GM12878 (cell line): ENCODE measurements around the gene OVCA2. TPM values are rescaled to one million over a fixed set of nuclear protein-coding genes. Genes with fewer than 3 reads are reported as not detected.

Experiments used
- ATAC-seq: fragments of 200-7000 bp; cut with Tn5 transposase; 3 replicates; pipeline ENCODE4 v1.9.1; 2020; ENCODE audit warnings: mild to moderate bottlenecking, moderate library complexity
- BruUV-seq: library from RNA; stranded (reverse); fragments of 400-500 nt; replicated peaks from 2 replicates; lab custom pipeline; 2021; lab: Mats Ljungman, UMichigan
- CTCF ChIA-PET: fragments of 300-600 bp; sonication (Branson Sonifier 250); formaldehyde crosslinking; extraction: SDS; loops from one replicate; lab custom pipeline; 2021; ENCODE audit warnings: inconsistent platforms; lab: Yijun Ruan, JAX
- POLR2A ChIA-PET: fragments of 350-600 bp; formaldehyde crosslinking; extraction: SDS; loops from one replicate; lab custom pipeline; 2021; ENCODE audit warnings: inconsistent platforms; lab: Charles Lee
- RAD21 ChIA-PET: fragments of 300-600 bp; sonication (Branson Sonifier 250); formaldehyde crosslinking; loops from one replicate; lab custom pipeline; 2023; ENCODE audit warnings: antibody characterized with exemption; ENCODE audit not compliant: unreplicated experiment; lab: Charles Lee
- SMC1A ChIA-PET: fragments of 300-600 bp; sonication (Branson Sonifier 250); formaldehyde crosslinking; loops from one replicate; lab custom pipeline; 2023; ENCODE audit not compliant: unreplicated experiment, uncharacterized antibody; lab: Charles Lee
- DNase-seq: peaks from one replicate; pipeline ENCODE4 v3.0.0-alpha.2; 2011; ENCODE audit warnings: low read depth, low spot score
- FAIRE-seq: peaks from 3 replicates; lab custom pipeline; 2011; peaks lifted over from hg19 to GRCh38; lab: Jason Lieb, UNC
- H2AFZ ChIP-seq: 2 replicates; pipeline ENCODE4 v1.6.0; 2011; ENCODE audit warnings: low read depth, low read length, control low read depth; ENCODE audit not compliant: control insufficient read depth
- H3K27ac ChIP-seq: 2 replicates; pipeline ENCODE4 v1.5.1; 2011; ENCODE audit warnings: control low read depth; ENCODE audit not compliant: control insufficient read depth, insufficient read depth
- H3K27me3 ChIP-seq, 2 experiments: replicated peaks in 1 of 2; 2 replicates each; pipeline versions ENCODE4 v1.6.0 to v1.6.1; 2011; ENCODE audit warnings: low read length in 1 of 2; ENCODE audit not compliant: control insufficient read depth in 2 of 2, insufficient read depth in 2 of 2
- H3K36me3 ChIP-seq, 2 experiments: 2 replicates each; pipeline ENCODE4 v1.5.1; 2011; ENCODE audit warnings: low read length in 1 of 2; ENCODE audit not compliant: control insufficient read depth in 2 of 2, insufficient read depth in 2 of 2
- H3K4me1 ChIP-seq: 2 replicates; pipeline ENCODE4 v1.6.1; 2011; ENCODE audit warnings: mild to moderate bottlenecking, low read length, moderate library complexity, mixed read lengths; ENCODE audit not compliant: control insufficient read depth, insufficient read depth
- H3K4me2 ChIP-seq: 2 replicates; pipeline ENCODE4 v1.6.0; 2011; ENCODE audit warnings: control low read depth; ENCODE audit not compliant: control insufficient read depth, insufficient read depth
- H3K4me3 ChIP-seq: fragments of 200-600 bp; sonication (generic); 2 replicates; pipeline ENCODE4 v1.5.1; 2016
- H3K79me2 ChIP-seq: 2 replicates; pipeline ENCODE4 v1.6.0; 2011; ENCODE audit warnings: low read length; ENCODE audit not compliant: control insufficient read depth, insufficient read depth
- H3K9ac ChIP-seq: 2 replicates; pipeline ENCODE4 v1.8.0; 2011; ENCODE audit warnings: low read length, control low read depth, mixed read lengths; ENCODE audit not compliant: control insufficient read depth, insufficient read depth
- H3K9me3 ChIP-seq: replicated peaks from 3 replicates; pipeline ENCODE4 v1.5.1; 2011; ENCODE audit warnings: mild to moderate bottlenecking, low read length; ENCODE audit not compliant: control insufficient read depth, insufficient read depth
- H4K20me1 ChIP-seq: 2 replicates; pipeline ENCODE4 v1.6.0; 2011; ENCODE audit not compliant: control insufficient read depth, insufficient read depth
- CUX1 ChIP-seq: IDR thresholded peaks from 2 replicates; pipeline ENCODE4 v1.6.1; 2012; ENCODE audit warnings: improper control_type of control experiment, low read depth, low read length; ENCODE audit not compliant: insufficient replicate concordance
- FOXK2 ChIP-seq: fragments of 450-650 bp; IDR thresholded peaks from 2 replicates; pipeline ENCODE4 v1.6.1; 2017; ENCODE audit warnings: mild to moderate bottlenecking, moderate library complexity
- FOXM1 ChIP-seq: IDR thresholded peaks from 2 replicates; pipeline ENCODE4 v1.6.1; 2012; ENCODE audit warnings: low read depth, mild to moderate bottlenecking, inconsistent platforms, low read length, moderate library complexity
- NFIC ChIP-seq: IDR thresholded peaks from 2 replicates; pipeline ENCODE4 v1.6.1; 2012; ENCODE audit warnings: low read depth, mild to moderate bottlenecking, inconsistent platforms, low read length, moderate library complexity
- PAX8 ChIP-seq: fragments of 450-650 bp; IDR thresholded peaks from 2 replicates; pipeline ENCODE4 v1.6.1; 2017; ENCODE audit warnings: mild to moderate bottlenecking, moderate library complexity
- TCF7 ChIP-seq: IDR thresholded peaks from 2 replicates; pipeline ENCODE4 v1.6.1; 2014; ENCODE audit warnings: antibody characterized with exemption, borderline replicate concordance
- ZNF207 ChIP-seq: fragments of 450-650 bp; IDR thresholded peaks from 2 replicates; pipeline ENCODE4 v1.6.1; 2014; ENCODE audit warnings: antibody characterized with exemption, mild to moderate bottlenecking, borderline replicate concordance
- ZNF592 ChIP-seq: fragments of 450-650 bp; IDR thresholded peaks from 2 replicates; pipeline ENCODE4 v1.6.1; 2017; ENCODE audit warnings: mild to moderate bottlenecking, moderate library complexity
- WGBS: methylation state at CpG from one replicate; pipeline ENCODE4 v1.1.6; 2016; ENCODE audit warnings: low lambda C conversion rate; ENCODE audit not compliant: insufficient replicate concordance, insufficient coverage; ENCODE audit errors: missing lambda C conversion rate; 5-methylcytosine and 5-hydroxymethylcytosine counted together
- in situ Hi-C: fragments of 300-500 bp; cut with MboI; formaldehyde crosslinking; loops from 9 replicates; pipeline ENCODE4 v1.14.3; 2018; ENCODE audit warnings: mixed read lengths
- intact Hi-C: fragments of 100-400 bp; cut with micrococcal nuclease; formaldehyde crosslinking; loops from one replicate; pipeline ENCODE4 v1.14.2; 2022; ENCODE audit not compliant: unreplicated experiment
- polyA plus RNA-seq, 11 experiments: library from polyadenylated mRNA; depleted of rRNA in 4 of 11; unstranded in 6 of 11; stranded (reverse) in 5 of 11; fragments of >200 nt; fragmentation: Nextera tagmentation in 4 of 11; fragmentation: Illumina TruSeq in 1 of 11; extraction: Ambion mirVana in 4 of 11; extraction: Trizol in 1 of 11; gene quantifications; 1 replicate in 1 of 11; 2 replicates in 10 of 11; pipeline versions ENCODE4 v1.2.1 to v1.2.3, GENCODE V29; 2011 to 2016; ENCODE audit warnings: inconsistent platforms in 2 of 11, missing spikeins in 2 of 11, low read depth in 1 of 11
- total RNA-seq, 4 experiments: library from RNA; depleted of rRNA in 3 of 4; stranded (reverse); fragments of >200 nt in 3 of 4; fragmentation: Illumina TruSeq in 1 of 4; extraction: Trizol in 1 of 4; gene quantifications; 2 replicates each; pipeline versions ENCODE4 v1.2.1 to v1.2.3, GENCODE V29; 2013 to 2021
- TF ChIP-seq, protein P1 (sequence below): fragments of 450-650 bp; IDR thresholded peaks from 2 replicates; pipeline ENCODE4 v1.6.1; 2017; ENCODE audit warnings: low read depth, mild to moderate bottlenecking, moderate library complexity

The OVCA2 gene
- total and polyA plus RNA-seq, 10 of the 15 experiments (the other 5 are each of a cell fraction or from before 2014, with no cell fraction given), result 6.1 to 75.3 (median 40.7) TPM

DNA sequence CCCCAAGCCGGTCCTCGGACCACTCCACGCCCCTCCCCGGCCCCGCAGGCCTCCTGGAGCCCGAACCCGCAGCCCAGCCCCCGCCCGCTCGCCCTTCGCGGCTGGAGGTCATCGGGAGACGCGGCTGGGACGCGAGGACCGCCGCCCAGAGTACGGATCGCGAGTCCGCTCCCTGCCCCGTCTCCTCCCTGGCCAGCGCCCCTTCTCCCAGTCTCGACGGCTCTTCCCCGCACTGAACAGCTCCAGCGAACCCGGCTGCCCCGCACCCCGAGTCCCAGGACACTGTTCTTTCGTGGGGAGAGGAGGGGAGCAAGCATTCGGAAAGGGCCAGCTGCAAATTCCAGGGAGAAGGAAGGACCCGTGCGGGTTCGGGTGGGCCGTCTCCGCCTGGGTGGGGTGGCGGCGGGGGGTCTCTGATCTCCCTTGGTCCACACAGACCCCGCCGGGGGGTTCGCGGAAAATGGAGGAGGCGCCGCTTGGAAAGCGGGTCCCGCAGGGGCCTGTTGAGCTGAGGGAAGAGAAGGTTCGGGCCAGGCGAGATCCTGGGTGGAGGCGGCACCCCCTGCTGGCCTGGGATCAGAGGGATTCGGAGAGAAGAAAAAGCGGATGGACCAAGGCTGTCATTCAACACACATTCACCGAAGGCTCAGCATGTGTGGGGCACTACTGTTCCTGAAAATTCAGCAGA is 16.1 kb upstream of the OVCA2 start (continued):
- TF ChIP-seq TCF7, result no peak

- ATAC-seq (no peak), FAIRE-seq (no peak), DNase-seq (no peak)
- ChIA-PET RAD21 (interaction anchor here (0.7 kb wide), 1 partner anchor 63 kb away, joined by 3 read pairs; no protein-coding TSS in a partner anchor), CTCF (interaction anchor here (0.6 to 1.3 kb wide), 3 partner anchors 17 to 146 kb away, joined by 3 read pairs; no protein-coding TSS in a partner anchor), SMC1A (interaction anchor here (0.9 to 2.9 kb wide), 2 partner anchors 118 to 146 kb away, joined by 3 to 6 read pairs; no protein-coding TSS in a partner anchor), POLR2A (interaction anchor here (1.0 to 1.4 kb wide), 2 partner anchors 309 to 311 kb away, joined by 3 to 4 read pairs; partner anchors contain the start of gene TSR1)
- peaks cover 10% of the 10 kb centered on the region for H3K79me2 ChIP-seq
- peaks cover 8% of the 10 kb centered on the region for H3K4me1 ChIP-seq
- H3K36me3 ChIP-seq, result no peaks in the 10 kb centered on the region
- no peak overlapping the region for H3K4me2 ChIP-seq
- intact Hi-C loops, result no loop called here
- no TSS peak for BruUV-seq
- 32% methylated on average over 11 of the region's 11 CpGs for WGBS
- no peak overlapping the region for H3K27ac ChIP-seq
- no peak overlapping the region for H2AFZ ChIP-seq
- in situ Hi-C loops, result no loop called here
- H3K9ac ChIP-seq, result no peak overlapping the region
- no peaks in the 10 kb centered on the region for H3K9me3 ChIP-seq
- peaks cover 15 to 17% of the 10 kb centered on the region in 2 experiments for H3K27me3 ChIP-seq
- H4K20me1 ChIP-seq, result no peaks in the 10 kb centered on the region
- no peak overlapping the region for H3K4me3 ChIP-seq
- no peak for TF ChIP-seq PAX8
- TF ChIP-seq FOXM1, result no peak
- no peak for TF ChIP-seq CUX1
- no peak for TF ChIP-seq FOXK2
- TF ChIP-seq, protein P1, sequence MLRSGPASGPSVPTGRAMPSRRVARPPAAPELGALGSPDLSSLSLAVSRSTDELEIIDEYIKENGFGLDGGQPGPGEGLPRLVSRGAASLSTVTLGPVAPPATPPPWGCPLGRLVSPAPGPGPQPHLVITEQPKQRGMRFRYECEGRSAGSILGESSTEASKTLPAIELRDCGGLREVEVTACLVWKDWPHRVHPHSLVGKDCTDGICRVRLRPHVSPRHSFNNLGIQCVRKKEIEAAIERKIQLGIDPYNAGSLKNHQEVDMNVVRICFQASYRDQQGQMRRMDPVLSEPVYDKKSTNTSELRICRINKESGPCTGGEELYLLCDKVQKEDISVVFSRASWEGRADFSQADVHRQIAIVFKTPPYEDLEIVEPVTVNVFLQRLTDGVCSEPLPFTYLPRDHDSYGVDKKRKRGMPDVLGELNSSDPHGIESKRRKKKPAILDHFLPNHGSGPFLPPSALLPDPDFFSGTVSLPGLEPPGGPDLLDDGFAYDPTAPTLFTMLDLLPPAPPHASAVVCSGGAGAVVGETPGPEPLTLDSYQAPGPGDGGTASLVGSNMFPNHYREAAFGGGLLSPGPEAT, result no peak
- no peak for TF ChIP-seq ZNF207
- TF ChIP-seq NFIC, result no peak
- TF ChIP-seq ZNF592, result no peak
These were observed 14.1 kb upstream of the OVCA2 start for GRCh38 chr17:2027528-2028233.
